Neuronal stem cell (in vitro differentiated cells): ENCODE results near the gene RGPD8.
"Not testable (repeated sequence)": the region's sequence is repeated elsewhere in the genome, so short reads cannot be mapped to it uniquely, and the experiment has no call there.

Experiments
- DNase-seq: peaks from one replicate; pipeline ENCODE4 v3.0.0-alpha.2; 2013; ENCODE audit warnings: low spot score
- H2AFZ ChIP-seq: one replicate; pipeline ENCODE4 v1.6.1; 2013; ENCODE audit warnings: mild to moderate bottlenecking, low read length, inconsistent platforms
- H2AK5ac ChIP-seq: 2 replicates; pipeline ENCODE4 v1.6.1; 2013; ENCODE audit warnings: low read depth, mild to moderate bottlenecking, inconsistent platforms, low read length, moderate library complexity, mixed read lengths
- H2BK120ac ChIP-seq: 2 replicates; pipeline ENCODE4 v1.6.1; 2013; ENCODE audit warnings: low read depth, mild to moderate bottlenecking, inconsistent platforms, low read length, moderate library complexity, mixed read lengths
- H2BK12ac ChIP-seq: one replicate; pipeline ENCODE4 v1.6.1; 2013; ENCODE audit warnings: low read length, inconsistent platforms
- H2BK15ac ChIP-seq: 2 replicates; pipeline ENCODE4 v1.6.1; 2013; ENCODE audit warnings: mild to moderate bottlenecking, low read length, inconsistent platforms, mixed read lengths
- H2BK5ac ChIP-seq: one replicate; pipeline ENCODE4 v1.6.1; 2013; ENCODE audit warnings: inconsistent platforms, mild to moderate bottlenecking, low read length, moderate library complexity
- H3K14ac ChIP-seq: one replicate; pipeline ENCODE4 v1.6.1; 2013; ENCODE audit warnings: low read length, inconsistent platforms
- H3K18ac ChIP-seq: 2 replicates; pipeline ENCODE4 v1.6.1; 2013; ENCODE audit warnings: low read length, inconsistent platforms
- H3K23ac ChIP-seq: 2 replicates; pipeline ENCODE4 v1.6.1; 2013; ENCODE audit warnings: low read depth, mild to moderate bottlenecking, mixed read lengths, low read length, inconsistent platforms; ENCODE audit not compliant: poor library complexity
- H3K27ac ChIP-seq: replicated peaks from 3 replicates; pipeline ENCODE4 v1.5.1; 2013; ENCODE audit warnings: low read length, inconsistent platforms
- H3K27me3 ChIP-seq, 3 experiments: 2 replicates each; pipeline ENCODE4 v1.6.1; 2013; ENCODE audit warnings: low read length in 3 of 3, mild to moderate bottlenecking in 2 of 3, inconsistent platforms in 1 of 3, low read depth in 1 of 3, mixed read lengths in 1 of 3, moderate library complexity in 1 of 3; ENCODE audit not compliant: control insufficient read depth in 3 of 3, insufficient read depth in 3 of 3
- H3K36me3 ChIP-seq, 2 donors: replicated peaks in 1 of 2; 2 replicates each; pipeline ENCODE4 v1.6.1; 2013; ENCODE audit warnings: low read length in 2 of 2; ENCODE audit not compliant: control insufficient read depth in 2 of 2, insufficient read depth in 2 of 2
- H3K4ac ChIP-seq: 2 replicates; pipeline ENCODE4 v1.6.1; 2013; ENCODE audit warnings: inconsistent platforms, mild to moderate bottlenecking, low read length, moderate library complexity
- H3K4me1 ChIP-seq, 2 donors: 1 replicate in 1 of 2; 2 replicates in 1 of 2; pipeline ENCODE4 v1.6.1; 2013; ENCODE audit warnings: low read length in 2 of 2, low read depth in 1 of 2; ENCODE audit not compliant: control insufficient read depth in 2 of 2, insufficient read depth in 1 of 2
- H3K4me2 ChIP-seq: one replicate; pipeline ENCODE4 v1.6.1; 2013; ENCODE audit warnings: mild to moderate bottlenecking, low read length, inconsistent platforms; ENCODE audit not compliant: insufficient read depth, poor library complexity, severe bottlenecking
- H3K4me3 ChIP-seq, 2 donors: 2 replicates each; pipeline ENCODE4 v1.5.1; 2013; ENCODE audit warnings: low read length in 2 of 2, mild to moderate bottlenecking in 2 of 2, inconsistent platforms in 1 of 2, moderate library complexity in 1 of 2
- H3K79me1 ChIP-seq: one replicate; pipeline ENCODE4 v1.6.1; 2013; ENCODE audit warnings: low read depth, mild to moderate bottlenecking, inconsistent platforms, low read length, moderate library complexity
- H3K9ac ChIP-seq: one replicate; pipeline ENCODE4 v1.6.1; 2013; ENCODE audit warnings: mild to moderate bottlenecking, low read depth, low read length, inconsistent platforms; ENCODE audit not compliant: poor library complexity
- H3K9me3 ChIP-seq, 2 donors: replicated peaks in 1 of 2; 2 replicates each; pipeline versions ENCODE3 to v1.6.1; 2013; ENCODE audit warnings: low read length in 2 of 2, mild to moderate bottlenecking in 2 of 2, inconsistent platforms in 1 of 2, low read depth in 1 of 2, mixed read lengths in 1 of 2, moderate library complexity in 1 of 2; ENCODE audit not compliant: control insufficient read depth in 2 of 2, insufficient read depth in 1 of 2
- H4K8ac ChIP-seq: one replicate; pipeline ENCODE4 v1.6.1; 2013; ENCODE audit warnings: low read depth, mild to moderate bottlenecking, inconsistent platforms, low read length, moderate library complexity
- H4K91ac ChIP-seq: one replicate; pipeline ENCODE4 v1.6.1; 2013; ENCODE audit warnings: low read length, low read depth, mild to moderate bottlenecking, inconsistent platforms; ENCODE audit not compliant: poor library complexity
- WGBS, 2 donors: extraction: QIAGEN DNeasy Blood & Tissue Kit; methylation state at CpG; one replicate each; pipeline ENCODE4 v1.1.7; 2013; ENCODE audit warnings: missing lambda C conversion rate in 2 of 2, mixed read lengths in 1 of 2; ENCODE audit not compliant: insufficient read length in 2 of 2, insufficient replicate concordance in 1 of 2; ENCODE audit errors: extremely low coverage in 2 of 2; 5-methylcytosine and 5-hydroxymethylcytosine counted together

The RGPD8 gene

GRCh38 chr2:112416860-112417259 lies 16.6 kb downstream of the RGPD8 start:
- H3K4ac ChIP-seq, H2BK12ac ChIP-seq, H3K27me3 ChIP-seq, H3K36me3 ChIP-seq, H3K18ac ChIP-seq, H4K91ac ChIP-seq, DNase-seq, H3K79me1 ChIP-seq, H2BK15ac ChIP-seq, H3K14ac ChIP-seq, H2BK5ac ChIP-seq, H2AFZ ChIP-seq, H2BK120ac ChIP-seq, H3K23ac ChIP-seq, H3K4me2 ChIP-seq, H3K4me3 ChIP-seq, H4K8ac ChIP-seq, H3K9ac ChIP-seq, H2AK5ac ChIP-seq, H3K4me1 ChIP-seq, H3K27ac ChIP-seq, H3K9me3 ChIP-seq: not testable (repeated sequence)
- WGBS, 2 donors = no CpG with 5 or more reads among the region's 3 CpGs

- not testable (repeated sequence) for H2BK12ac ChIP-seq, H4K8ac ChIP-seq, H3K4me2 ChIP-seq, H2AK5ac ChIP-seq, H3K23ac ChIP-seq, DNase-seq, H2BK5ac ChIP-seq, H3K27me3 ChIP-seq, H3K79me1 ChIP-seq, H2BK120ac ChIP-seq, H3K27ac ChIP-seq, H3K4me1 ChIP-seq, H4K91ac ChIP-seq, H3K18ac ChIP-seq, H3K14ac ChIP-seq, H3K4ac ChIP-seq, H3K4me3 ChIP-seq, H3K9ac ChIP-seq, H3K9me3 ChIP-seq, H2AFZ ChIP-seq, H3K36me3 ChIP-seq, H2BK15ac ChIP-seq
- WGBS, 2 donors = no CpG with 5 or more reads among the region's 7 CpGs
Observed at GRCh38 chr2:112360055-112360454, 73.4 kb downstream of the RGPD8 start.

DNA sequence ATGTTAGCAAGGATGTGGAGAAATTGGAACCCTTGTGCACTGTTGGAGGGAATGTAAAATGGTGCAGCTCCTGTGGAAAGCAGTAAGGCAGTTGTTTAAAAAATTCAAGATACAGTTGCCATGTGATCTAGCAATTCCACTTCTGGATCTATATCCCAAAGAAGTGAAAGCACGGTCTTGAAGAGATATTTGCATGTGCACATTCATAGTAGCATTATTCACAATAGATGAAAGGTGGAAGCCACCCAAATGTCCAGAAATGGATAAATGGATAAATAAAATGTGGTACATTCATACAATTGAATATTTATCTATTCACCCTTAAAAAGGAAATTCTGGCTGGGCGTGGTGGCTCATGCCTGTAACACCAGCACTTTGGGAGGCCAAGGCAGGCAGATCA lies 79.1 kb downstream of the RGPD8 start:
- not testable (repeated sequence) for H3K9me3 ChIP-seq, H3K4me2 ChIP-seq, H3K27ac ChIP-seq, H3K36me3 ChIP-seq, H3K14ac ChIP-seq, H2BK120ac ChIP-seq, H3K79me1 ChIP-seq, H3K27me3 ChIP-seq, H3K4me1 ChIP-seq, H4K91ac ChIP-seq, H3K9ac ChIP-seq, H2AFZ ChIP-seq, H2BK15ac ChIP-seq, H3K23ac ChIP-seq, H4K8ac ChIP-seq, H3K18ac ChIP-seq, H2BK5ac ChIP-seq, H3K4ac ChIP-seq, H2AK5ac ChIP-seq, H3K4me3 ChIP-seq, DNase-seq, H2BK12ac ChIP-seq
- WGBS, 2 donors = no CpG with 5 or more reads among the region's 2 CpGs

GRCh38 chr2:112352809-112353603 lies 80.4 kb downstream of the RGPD8 start:
- not testable (repeated sequence) for H3K27ac ChIP-seq, H3K4ac ChIP-seq, H2BK120ac ChIP-seq, DNase-seq, H2BK12ac ChIP-seq, H3K36me3 ChIP-seq, H3K79me1 ChIP-seq, H3K23ac ChIP-seq, H3K4me2 ChIP-seq, H3K9ac ChIP-seq, H3K4me1 ChIP-seq, H4K91ac ChIP-seq, H2BK5ac ChIP-seq, H3K27me3 ChIP-seq, H3K4me3 ChIP-seq, H3K14ac ChIP-seq, H3K18ac ChIP-seq, H3K9me3 ChIP-seq, H4K8ac ChIP-seq, H2AK5ac ChIP-seq, H2BK15ac ChIP-seq, H2AFZ ChIP-seq
- no CpG with 5 or more reads among the region's 25 CpGs for WGBS, 2 donors
